Activated T-cell treated with anti-CD3 and anti-CD28 coated beads, Interleukin-2, amount 50 U/mL, for 72 hours (primary cell): Measurements from ENCODE around the gene SUGCT. TPM values are rescaled to one million over a fixed set of nuclear protein-coding genes. Genes with fewer than 3 reads are reported as not detected.

Experiments used
- ATAC-seq, 2 donors: fragments of 150-1000 bp; cut with Tn5 transposase; replicated peaks in 1 of 2; 2 replicates each; pipeline ENCODE4 v1.10.0; 2021; ENCODE audit warnings: moderate library complexity in 2 of 2, mild to moderate bottlenecking in 1 of 2
- DNase-seq, 2 donors: peaks; one replicate each; pipeline ENCODE4 v3.0.0; 2021 to 2022; ENCODE audit warnings: mixed read lengths in 1 of 2
- H3K27ac Mint-ChIP-seq: one replicate; pipeline ENCODE4 v1.8.0; 2022; ENCODE audit warnings: mild to moderate bottlenecking, moderate library complexity, mixed read lengths
- H3K27me3 Mint-ChIP-seq: one replicate; pipeline ENCODE4 v1.8.0; 2022; ENCODE audit warnings: low read depth, mixed read lengths
- H3K36me3 Mint-ChIP-seq, 2 donors: one replicate each; pipeline ENCODE4 v1.8.0; 2022; ENCODE audit warnings: mixed read lengths in 2 of 2, mild to moderate bottlenecking in 1 of 2; ENCODE audit not compliant: insufficient read depth in 2 of 2
- H3K4me1 Mint-ChIP-seq: one replicate; pipeline ENCODE4 v1.8.0; 2022; ENCODE audit warnings: low read depth, mixed read lengths
- H3K4me3 Mint-ChIP-seq, 2 donors: one replicate each; pipeline ENCODE4 v1.8.0; 2022; ENCODE audit warnings: mild to moderate bottlenecking in 2 of 2, mixed read lengths in 2 of 2, moderate library complexity in 2 of 2
- H3K9me3 Mint-ChIP-seq, 2 donors: one replicate each; pipeline ENCODE4 v1.8.0; 2022; ENCODE audit warnings: mixed read lengths in 2 of 2
- total RNA-seq, 2 donors: library from RNA; stranded (reverse); gene quantifications; one replicate each; pipeline ENCODE4 v1.2.3, GENCODE V29; 2022

The SUGCT gene
- total RNA-seq, 2 donors from 2014 or later, result 1.5 to 1.6 TPM

GRCh38 chr7:40808378-40808942 is 673.7 kb downstream of the SUGCT start:
- no peak for ATAC-seq
- Mint-ChIP-seq H3K9me3 (peaks cover 11 to 14% of the 10 kb centered on the region in 2 donors), H3K27ac (no peak overlapping the region), H3K4me1 (no peaks in the 10 kb centered on the region), H3K36me3 (peaks cover 1 to 8% of the 10 kb centered on the region in 2 donors), H3K4me3 (no peak overlapping the region), H3K27me3 (no peaks in the 10 kb centered on the region)
- DNase-seq, result no peak

GRCh38 chr7:40810274-40810673 is 675.5 kb downstream of the SUGCT start:
- Mint-ChIP-seq H3K27ac (no peak overlapping the region), H3K4me1 (no peaks in the 10 kb centered on the region), H3K27me3 (no peaks in the 10 kb centered on the region), H3K9me3 (peaks cover 11 to 16% of the 10 kb centered on the region in 2 donors), H3K4me3 (no peak overlapping the region), H3K36me3 (peaks cover 1 to 8% of the 10 kb centered on the region in 2 donors)
- no peak for ATAC-seq
- no peak for DNase-seq

DNA sequence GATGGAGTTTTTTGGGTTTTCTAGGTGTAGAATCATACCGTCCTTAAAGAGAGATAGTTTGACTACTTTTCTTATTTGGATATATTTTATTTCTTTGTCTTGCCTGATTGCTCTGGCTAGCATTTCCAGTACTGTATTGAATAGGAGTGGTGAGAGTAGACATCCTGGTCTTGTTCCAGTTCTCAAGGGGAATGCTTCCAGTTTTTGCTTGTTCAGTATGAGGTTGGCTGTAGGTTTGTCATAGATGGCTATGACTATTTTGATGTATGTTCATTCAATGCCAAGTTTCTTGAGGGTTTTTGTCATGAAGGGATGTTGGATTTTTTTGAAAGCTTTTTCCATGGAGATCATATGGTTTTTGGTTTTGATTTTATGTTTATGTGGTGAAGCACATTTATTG is 676.9 kb downstream of the SUGCT start:
- Mint-ChIP-seq H3K27ac (no peak overlapping the region), H3K4me3 (no peak overlapping the region), H3K36me3 (peaks cover 1 to 8% of the 10 kb centered on the region in 2 donors), H3K4me1 (no peaks in the 10 kb centered on the region), H3K9me3 (peaks cover 12 to 17% of the 10 kb centered on the region in 2 donors), H3K27me3 (no peaks in the 10 kb centered on the region)
- DNase-seq, result no peak
- ATAC-seq, result no peak

DNA sequence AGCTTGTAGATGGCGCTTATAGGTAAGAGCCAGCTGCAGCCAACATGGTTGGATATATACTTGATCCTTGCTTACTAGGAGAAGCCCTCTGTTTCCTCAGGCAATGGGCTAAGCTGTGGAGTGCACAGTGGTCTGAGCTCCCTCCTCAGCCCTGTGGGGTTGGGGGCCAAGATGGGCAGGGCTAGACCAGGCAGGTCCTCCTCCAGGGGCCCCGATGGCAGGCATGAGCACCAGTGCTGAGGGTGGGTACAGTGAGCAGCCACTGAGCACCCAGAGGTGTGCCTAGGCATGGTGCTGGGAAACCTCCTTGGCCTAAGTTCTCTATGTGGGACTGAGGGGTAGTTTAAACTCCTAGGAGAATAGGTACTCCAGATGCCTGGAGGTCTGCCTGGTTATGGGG is 680.2 kb downstream of the SUGCT start:
- ATAC-seq (no peak), DNase-seq (no peak)
- H3K9me3 Mint-ChIP-seq, result peaks cover 14 to 25% of the 10 kb centered on the region in 2 donors
- peaks cover 3 to 8% of the 10 kb centered on the region in 2 donors for H3K36me3 Mint-ChIP-seq
- H3K27me3 Mint-ChIP-seq, result no peaks in the 10 kb centered on the region
- no peak overlapping the region for H3K4me3 Mint-ChIP-seq
- no peak overlapping the region for H3K27ac Mint-ChIP-seq
- H3K4me1 Mint-ChIP-seq, result no peaks in the 10 kb centered on the region

GRCh38 chr7:40815512-40815911 is 680.7 kb downstream of the SUGCT start:
- no peak overlapping the region for H3K27ac Mint-ChIP-seq
- H3K4me3 Mint-ChIP-seq, result no peak overlapping the region
- no peaks in the 10 kb centered on the region for H3K4me1 Mint-ChIP-seq
- no peaks in the 10 kb centered on the region for H3K27me3 Mint-ChIP-seq
- DNase-seq, result no peak
- ATAC-seq, result no peak
- H3K9me3 Mint-ChIP-seq, result peaks cover 14 to 25% of the 10 kb centered on the region in 2 donors
- H3K36me3 Mint-ChIP-seq, result peaks cover 3 to 8% of the 10 kb centered on the region in 2 donors

DNA sequence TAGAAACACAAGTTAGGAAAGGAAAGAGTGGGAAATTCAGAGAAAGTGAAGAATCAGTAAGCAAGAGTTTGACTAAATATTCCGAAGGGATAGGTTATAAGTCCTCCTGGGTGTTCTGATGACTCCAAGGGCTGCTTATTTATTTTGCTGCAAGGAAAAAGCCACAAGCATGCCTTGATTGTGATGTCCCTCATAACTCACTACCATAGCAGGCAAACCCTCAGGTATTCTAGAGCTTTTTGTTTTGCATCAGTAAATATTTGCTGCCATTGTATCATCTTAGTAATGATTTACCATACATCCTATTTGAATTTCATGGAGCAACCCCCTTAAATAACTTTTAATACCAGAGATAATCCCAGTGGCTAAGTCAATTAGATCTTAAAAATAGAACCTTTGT is 688.1 kb downstream of the SUGCT start:
- ATAC-seq (no peak), DNase-seq (no peak)
- peaks cover 11 to 12% of the 10 kb centered on the region in 2 donors for H3K9me3 Mint-ChIP-seq
- H3K27me3 Mint-ChIP-seq, result no peaks in the 10 kb centered on the region
- H3K36me3 Mint-ChIP-seq, result peaks cover 0 to 2% of the 10 kb centered on the region in 2 donors
- H3K4me3 Mint-ChIP-seq, result no peak overlapping the region
- no peaks in the 10 kb centered on the region for H3K4me1 Mint-ChIP-seq
- no peak overlapping the region for H3K27ac Mint-ChIP-seq

- ATAC-seq (no peak), DNase-seq (no peak)
- peaks cover 0 to 2% of the 10 kb centered on the region in 2 donors for H3K36me3 Mint-ChIP-seq
- peaks cover 7 to 10% of the 10 kb centered on the region in 2 donors for H3K9me3 Mint-ChIP-seq
- H3K4me3 Mint-ChIP-seq, result no peak overlapping the region
- H3K4me1 Mint-ChIP-seq, result no peaks in the 10 kb centered on the region
- no peaks in the 10 kb centered on the region for H3K27me3 Mint-ChIP-seq
- H3K27ac Mint-ChIP-seq, result no peak overlapping the region
Observed at GRCh38 chr7:40824461-40824860, 689.7 kb downstream of the SUGCT start.

DNA sequence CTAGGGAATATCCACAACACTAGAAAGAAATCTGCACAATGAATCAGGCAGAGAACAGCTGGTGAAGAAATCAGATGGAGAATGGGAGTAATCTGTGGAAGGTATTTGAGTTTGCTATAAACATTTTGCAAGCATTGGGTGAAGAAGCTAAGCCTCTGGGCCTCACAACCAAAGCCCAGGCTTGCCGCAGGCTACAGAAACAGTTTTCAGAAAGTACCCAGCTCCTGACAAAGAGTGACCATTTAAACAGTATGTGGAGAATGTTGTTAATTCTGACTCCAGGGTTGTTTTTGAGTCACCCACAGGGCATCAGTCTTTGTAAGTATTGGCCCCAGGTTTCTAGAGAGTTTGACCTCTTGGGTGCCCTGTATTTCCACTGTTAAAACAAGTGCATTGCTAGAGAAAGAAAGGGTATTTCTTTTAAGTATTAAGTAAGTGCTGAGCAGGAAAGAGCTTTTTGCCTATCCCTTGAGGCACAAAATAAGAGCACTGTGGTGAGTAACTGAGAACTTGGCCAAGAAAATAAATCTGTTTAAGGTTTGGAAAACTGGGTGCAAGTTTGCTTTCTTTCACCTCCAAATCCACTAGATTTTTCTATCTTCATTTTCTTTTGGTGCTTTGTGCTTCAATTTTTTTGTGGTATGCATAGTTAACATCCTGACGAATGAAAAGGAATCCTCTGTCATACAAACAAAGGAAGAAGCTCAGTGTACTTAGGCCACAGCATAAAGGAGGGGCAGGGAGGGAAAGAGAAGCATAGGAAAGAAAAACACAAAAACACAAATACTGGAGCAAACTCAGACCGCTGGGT is 691.8 kb downstream of the SUGCT start:
- Mint-ChIP-seq H3K4me1 (no peaks in the 10 kb centered on the region), H3K4me3 (no peak overlapping the region), H3K27me3 (no peaks in the 10 kb centered on the region)

GRCh38 chr7:40827222-40828085 is 692.6 kb downstream of the SUGCT start:
- H3K9me3 Mint-ChIP-seq, result peaks cover 1 to 5% of the 10 kb centered on the region in 2 donors
- no peak overlapping the region for H3K4me3 Mint-ChIP-seq
- H3K27ac Mint-ChIP-seq, result no peak overlapping the region
- no peaks in the 10 kb centered on the region for H3K27me3 Mint-ChIP-seq
- DNase-seq (no peak), ATAC-seq (no peak)
- no peaks in the 10 kb centered on the region for H3K4me1 Mint-ChIP-seq
- H3K36me3 Mint-ChIP-seq, result no peaks in the 10 kb centered on the region

More for the DNA sequence above, 691.8 kb downstream of the SUGCT start:
- Mint-ChIP-seq H3K9me3 (peaks cover 6% of the 10 kb centered on the region in 2 donors), H3K27ac (no peak overlapping the region), H3K36me3 (peaks cover 0 to 2% of the 10 kb centered on the region in 2 donors)
- DNase-seq, result no peak
- ATAC-seq, result no peak

GRCh38 chr7:40828686-40829600 is 694.1 kb downstream of the SUGCT start:
- no peak for ATAC-seq
- no peaks in the 10 kb centered on the region for H3K4me1 Mint-ChIP-seq
- no peak for DNase-seq
- H3K27ac Mint-ChIP-seq, result no peak overlapping the region
- H3K27me3 Mint-ChIP-seq, result no peaks in the 10 kb centered on the region
- H3K9me3 Mint-ChIP-seq, result peaks cover 0 to 2% of the 10 kb centered on the region in 2 donors
- no peak overlapping the region for H3K4me3 Mint-ChIP-seq
- no peaks in the 10 kb centered on the region for H3K36me3 Mint-ChIP-seq

DNA sequence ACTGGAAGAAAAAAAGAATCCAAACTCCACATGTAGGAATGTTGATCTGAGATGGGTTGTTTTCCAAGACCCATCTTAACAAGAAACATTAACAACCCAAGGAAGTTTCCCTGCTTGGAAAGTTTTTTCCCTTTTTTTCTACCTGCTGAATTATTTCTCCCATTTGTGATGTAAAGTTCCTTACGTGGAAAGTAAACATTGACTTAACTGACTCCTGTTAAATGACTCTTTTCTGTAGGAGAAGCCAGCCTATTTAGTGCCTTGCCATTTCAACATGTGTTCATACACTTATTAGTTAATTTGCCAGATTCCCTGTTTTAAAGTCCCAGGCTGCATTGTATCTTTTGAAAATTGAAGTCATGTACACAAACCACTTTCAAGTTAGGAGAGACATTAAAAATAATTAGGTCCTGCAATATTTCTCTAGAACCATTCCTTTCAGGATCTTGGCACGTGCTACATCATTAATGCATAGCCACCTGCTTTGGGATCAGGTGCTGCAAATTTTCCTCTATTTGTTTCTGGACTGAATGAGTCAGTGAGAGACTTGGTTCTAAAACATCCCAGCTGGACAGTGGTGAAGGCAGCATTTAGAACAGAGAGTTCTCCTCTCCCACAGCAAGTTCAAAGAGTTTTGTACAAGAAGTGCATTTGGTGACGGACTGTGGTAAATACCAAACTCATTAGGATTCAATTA is 698.5 kb downstream of the SUGCT start:
- ATAC-seq, result no peak
- Mint-ChIP-seq H3K9me3 (no peaks in the 10 kb centered on the region), H3K36me3 (no peaks in the 10 kb centered on the region), H3K27ac (no peak overlapping the region), H3K27me3 (no peaks in the 10 kb centered on the region), H3K4me1 (no peaks in the 10 kb centered on the region), H3K4me3 (no peak overlapping the region)
- DNase-seq, result no peak

DNA sequence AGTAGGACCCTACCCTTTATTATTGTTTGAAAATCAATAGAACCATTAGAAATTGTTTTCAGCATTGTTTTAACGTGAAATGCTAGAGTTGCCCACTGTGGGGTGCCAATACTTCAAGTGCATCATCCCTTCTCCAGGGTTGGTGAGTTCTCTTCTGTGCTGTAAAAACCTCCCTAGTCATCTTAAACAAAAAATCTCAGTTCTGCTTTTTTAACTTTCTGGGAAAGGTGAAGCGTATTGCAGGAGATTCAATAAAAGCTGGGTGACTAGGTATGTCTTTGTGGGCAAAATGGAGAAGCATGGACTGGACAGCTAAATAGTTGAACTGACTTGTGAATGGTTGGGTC is 699.1 kb downstream of the SUGCT start:
- Mint-ChIP-seq H3K36me3 (no peaks in the 10 kb centered on the region), H3K9me3 (no peaks in the 10 kb centered on the region), H3K4me1 (no peaks in the 10 kb centered on the region), H3K27ac (no peak overlapping the region), H3K27me3 (no peaks in the 10 kb centered on the region), H3K4me3 (no peak overlapping the region)
- ATAC-seq (no peak), DNase-seq (no peak)
